Lung (tissue), 13 donors: Measurements from ENCODE around the gene C1S. TPM values are rescaled to one million over a fixed set of nuclear protein-coding genes. Genes with fewer than 3 reads are reported as not detected.

ENCODE experiments used
- ATAC-seq: fragments of 200-7000 bp; cut with Tn5 transposase; one replicate; pipeline ENCODE4 v1.9.1; 2020; ENCODE audit warnings: moderate number of reproducible peaks; ENCODE audit not compliant: insufficient read depth, low FRiP score
- DNase-seq, 3 donors: peaks; one replicate each; pipeline ENCODE4 v3.0.0-alpha.2; 2013 to 2017
- H3K27ac ChIP-seq, 2 donors: one replicate each; pipeline ENCODE4 v1.5.1; 2013; ENCODE audit warnings: mild to moderate bottlenecking in 2 of 2, moderate library complexity in 2 of 2, control low read depth in 1 of 2, inconsistent platforms in 1 of 2, low read depth in 1 of 2, low read length in 1 of 2
- H3K27me3 ChIP-seq, 3 donors: one replicate each; pipeline ENCODE4 v1.5.1; 2013; ENCODE audit warnings: low read length in 2 of 3; ENCODE audit not compliant: control insufficient read depth in 3 of 3, insufficient read depth in 3 of 3
- H3K36me3 ChIP-seq, 4 donors: one replicate each; pipeline ENCODE4 v1.5.1; 2013; ENCODE audit warnings: low read length in 4 of 4, mild to moderate bottlenecking in 1 of 4, moderate library complexity in 1 of 4; ENCODE audit not compliant: control insufficient read depth in 4 of 4, insufficient read depth in 4 of 4
- H3K4me1 ChIP-seq, 5 donors: one replicate each; pipeline ENCODE4 v1.5.1; 2013; ENCODE audit warnings: low read length in 5 of 5, mild to moderate bottlenecking in 2 of 5, moderate library complexity in 1 of 5; ENCODE audit not compliant: control insufficient read depth in 5 of 5, insufficient read depth in 5 of 5
- H3K4me3 ChIP-seq: one replicate; pipeline ENCODE4 v1.5.1; 2013; ENCODE audit warnings: mild to moderate bottlenecking, control low read depth, moderate library complexity
- H3K9ac ChIP-seq, 2 donors: one replicate each; pipeline ENCODE4 v1.5.1; 2013; ENCODE audit warnings: low read length in 2 of 2, control low read depth in 1 of 2; ENCODE audit not compliant: insufficient read depth in 1 of 2
- H3K9me3 ChIP-seq, 4 donors: one replicate each; pipeline ENCODE4 v1.5.1; 2013; ENCODE audit warnings: low read length in 3 of 4, mild to moderate bottlenecking in 1 of 4, moderate library complexity in 1 of 4; ENCODE audit not compliant: control insufficient read depth in 4 of 4, insufficient read depth in 3 of 4
- WGBS, 2 donors: extraction: QIAGEN DNeasy Blood & Tissue Kit; methylation state at CpG; one replicate each; pipeline ENCODE4 v1.1.7; 2013; 5-methylcytosine and 5-hydroxymethylcytosine counted together
- polyA plus RNA-seq, 2 donors: library from polyadenylated mRNA; stranded (reverse); fragments of 200-250 nt; gene quantifications; one replicate each; pipeline ENCODE4 v1.2.1, GENCODE V29; 2013
- small RNA-seq: library from RNA; depleted of rRNA; stranded (forward); fragments of <200 nt; gene quantifications from one replicate; pipeline ENCODE3, GENCODE V24; 2014; ENCODE audit warnings: low replicate concordance
- total RNA-seq, 2 donors: library from RNA; depleted of rRNA in 1 of 2; stranded (reverse); fragments of >200 nt in 1 of 2; gene quantifications; one replicate each; pipeline ENCODE4 v1.2.1, GENCODE V29; 2014 to 2021
- TF ChIP-seq, protein P1 (sequence below): IDR thresholded peaks from 2 replicates; pipeline ENCODE4 v1.5.1; 2012; ENCODE audit warnings: mild to moderate bottlenecking; ENCODE audit errors: control extremely low read depth, extremely low read depth
- donor health status: control.
- donor health status: control.
- donor health status: Bipolar disorder and iron deficiency.
- donor health status: healthy.
- donor health status: DM: yes; HTN: yes; CAD: no.

Gene C1S
- total and polyA plus RNA-seq, 4 donors = 148 to 291 (median 253) TPM

GRCh38 chr12:7120166-7120565 is 59.6 kb downstream of the C1S start:
- TF ChIP-seq, protein P1, sequence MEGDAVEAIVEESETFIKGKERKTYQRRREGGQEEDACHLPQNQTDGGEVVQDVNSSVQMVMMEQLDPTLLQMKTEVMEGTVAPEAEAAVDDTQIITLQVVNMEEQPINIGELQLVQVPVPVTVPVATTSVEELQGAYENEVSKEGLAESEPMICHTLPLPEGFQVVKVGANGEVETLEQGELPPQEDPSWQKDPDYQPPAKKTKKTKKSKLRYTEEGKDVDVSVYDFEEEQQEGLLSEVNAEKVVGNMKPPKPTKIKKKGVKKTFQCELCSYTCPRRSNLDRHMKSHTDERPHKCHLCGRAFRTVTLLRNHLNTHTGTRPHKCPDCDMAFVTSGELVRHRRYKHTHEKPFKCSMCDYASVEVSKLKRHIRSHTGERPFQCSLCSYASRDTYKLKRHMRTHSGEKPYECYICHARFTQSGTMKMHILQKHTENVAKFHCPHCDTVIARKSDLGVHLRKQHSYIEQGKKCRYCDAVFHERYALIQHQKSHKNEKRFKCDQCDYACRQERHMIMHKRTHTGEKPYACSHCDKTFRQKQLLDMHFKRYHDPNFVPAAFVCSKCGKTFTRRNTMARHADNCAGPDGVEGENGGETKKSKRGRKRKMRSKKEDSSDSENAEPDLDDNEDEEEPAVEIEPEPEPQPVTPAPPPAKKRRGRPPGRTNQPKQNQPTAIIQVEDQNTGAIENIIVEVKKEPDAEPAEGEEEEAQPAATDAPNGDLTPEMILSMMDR = no peak
- H3K36me3 ChIP-seq = peaks cover 0 to 2% (median 0%) of the 10 kb centered on the region in 4 donors
- H3K4me3 ChIP-seq = no peak overlapping the region
- no peak overlapping the region for H3K9ac ChIP-seq
- DNase-seq = no peak
- no peaks in the 10 kb centered on the region for H3K27me3 ChIP-seq
- ATAC-seq = no peak
- H3K4me1 ChIP-seq = peaks cover 0 to 13% (median 3%) of the 10 kb centered on the region in 5 donors
- H3K27ac ChIP-seq = no peak overlapping the region
- H3K9me3 ChIP-seq = no peaks in the 10 kb centered on the region
- 92 to 96% methylated on average over 5 of the region's 5 CpGs for WGBS, 2 donors

Small RNA genes lying within 50 kb of the gene (small RNA-seq; reads per million reads assigned to genes)
- gene AC006512.1 (not detected), gene RNU6-485P (not detected)

Other genes starting within 250 kb of the C1S start
- 10 to 100 TPM; 23.4 to 36.0 TPM for gene GPR162, start 238.9 kb upstream of the C1S start, total RNA-seq
- gene GPR162, start 238.9 kb upstream of the C1S start, polyA plus RNA-seq = 10 to 100 TPM; 22.8 to 24.6 TPM
- 10 to 100 TPM; 16.1 to 23.3 TPM for gene P3H3, start 232.3 kb upstream of the C1S start, total RNA-seq
- gene P3H3, start 232.3 kb upstream of the C1S start, polyA plus RNA-seq = 10 to 100 TPM in 1 of 2 donors, 1 to 10 TPM in 1; 9.3 to 12.2 TPM
- gene GNB3, start 219.8 kb upstream of the C1S start, total RNA-seq = 1 to 10 TPM; 1.3 to 3.3 TPM
- gene GNB3, start 219.8 kb upstream of the C1S start, polyA plus RNA-seq = 1 to 10 TPM; 1.2 to 2.0 TPM
- gene CDCA3, start 209.4 kb upstream of the C1S start, total RNA-seq = 1 to 10 TPM; 1.3 to 3.5 TPM
- 1 to 10 TPM; 2.2 to 4.1 TPM for gene CDCA3, start 209.4 kb upstream of the C1S start, polyA plus RNA-seq
- gene USP5, start 208.6 kb upstream of the C1S start, total RNA-seq = 10 to 100 TPM; 35.3 to 92.1 TPM
- 10 to 100 TPM; 24.8 to 38.1 TPM for gene USP5, start 208.6 kb upstream of the C1S start, polyA plus RNA-seq
- 100 to 1,000 TPM; 256 to 507 TPM for gene TPI1, start 193.2 kb upstream of the C1S start, total RNA-seq
- 1,000 to 10,000 TPM in 1 of 2 donors, 100 to 1,000 TPM in 1; 362 to 1,097 TPM for gene TPI1, start 193.2 kb upstream of the C1S start, polyA plus RNA-seq
- 10 to 100 TPM; 25.3 to 37.5 TPM for gene SPSB2, start 187.4 kb upstream of the C1S start, total RNA-seq
- 10 to 100 TPM; 21.0 to 39.8 TPM for gene SPSB2, start 187.4 kb upstream of the C1S start, polyA plus RNA-seq
- 10 to 100 TPM; 48.7 to 61.0 TPM for gene LRRC23, start 155.9 kb upstream of the C1S start, total RNA-seq
- gene LRRC23, start 155.9 kb upstream of the C1S start, polyA plus RNA-seq = 10 to 100 TPM; 29.6 to 35.5 TPM
- 10 to 100 TPM; 14.4 to 41.9 TPM for gene ENO2, start 146.1 kb upstream of the C1S start, total RNA-seq
- gene ENO2, start 146.1 kb upstream of the C1S start, polyA plus RNA-seq = 10 to 100 TPM; 26.8 to 34.8 TPM
- 100 to 1,000 TPM in 1 of 2 donors, 10 to 100 TPM in 1; 72.1 to 113 TPM for gene ATN1, start 132.8 kb upstream of the C1S start, total RNA-seq
- gene ATN1, start 132.8 kb upstream of the C1S start, polyA plus RNA-seq = 10 to 100 TPM; 63.5 to 87.5 TPM
- not detected for gene RNU7-1, start 116.9 kb upstream of the C1S start, total RNA-seq
- not detected for gene RNU7-1, start 116.9 kb upstream of the C1S start, polyA plus RNA-seq
- 100 to 1,000 TPM in 1 of 2 donors, 10 to 100 TPM in 1; 92.9 to 196 TPM for gene C12orf57, start 116.7 kb upstream of the C1S start, total RNA-seq
- 100 to 1,000 TPM; 370 to 437 TPM for gene C12orf57, start 116.7 kb upstream of the C1S start, polyA plus RNA-seq
- 100 to 1,000 TPM in 1 of 2 donors, 10 to 100 TPM in 1; 38.2 to 140 TPM for gene PTPN6, start 109.4 kb upstream of the C1S start, total RNA-seq
- gene PTPN6, start 109.4 kb upstream of the C1S start, polyA plus RNA-seq = 100 to 1,000 TPM; 201 to 222 TPM
- gene PHB2, start 90.1 kb upstream of the C1S start, total RNA-seq = 100 to 1,000 TPM; 103 to 154 TPM
- gene PHB2, start 90.1 kb upstream of the C1S start, polyA plus RNA-seq = 100 to 1,000 TPM; 129 to 149 TPM
- 10 to 100 TPM; 25.2 to 56.3 TPM for gene EMG1, start 89.8 kb upstream of the C1S start, total RNA-seq
- gene EMG1, start 89.8 kb upstream of the C1S start, polyA plus RNA-seq = 10 to 100 TPM; 38.6 to 42.0 TPM
- gene LPCAT3, start 42.2 kb upstream of the C1S start, total RNA-seq = 10 to 100 TPM; 60.0 to 78.6 TPM
- gene LPCAT3, start 42.2 kb upstream of the C1S start, polyA plus RNA-seq = 10 to 100 TPM; 45.4 to 52.4 TPM
- gene C1R, start 31.7 kb downstream of the C1S start, total RNA-seq = 100 to 1,000 TPM; 268 to 525 TPM
- gene C1R, start 31.7 kb downstream of the C1S start, polyA plus RNA-seq = 100 to 1,000 TPM; 416 to 452 TPM
- 100 to 1,000 TPM; 108 to 116 TPM for gene C1RL, start 48.5 kb downstream of the C1S start, total RNA-seq
- gene C1RL, start 48.5 kb downstream of the C1S start, polyA plus RNA-seq = 10 to 100 TPM; 60.5 to 65.4 TPM
- gene RBP5, start 68.2 kb downstream of the C1S start, total RNA-seq = 1 to 10 TPM; 1.9 to 2.7 TPM
- gene RBP5, start 68.2 kb downstream of the C1S start, polyA plus RNA-seq = 1 to 10 TPM; 2.0 to 3.3 TPM
- 10 to 100 TPM; 37.8 to 74.2 TPM for gene CLSTN3, start 69.7 kb downstream of the C1S start, total RNA-seq
- gene CLSTN3, start 69.7 kb downstream of the C1S start, polyA plus RNA-seq = 10 to 100 TPM; 30.8 to 36.3 TPM
- gene PEX5, start 129.0 kb downstream of the C1S start, total RNA-seq = 10 to 100 TPM; 52.1 to 59.8 TPM
- 10 to 100 TPM; 19.8 to 34.8 TPM for gene PEX5, start 129.0 kb downstream of the C1S start, polyA plus RNA-seq
- gene ACSM4, start 243.4 kb downstream of the C1S start, total RNA-seq = not detected
- gene ACSM4, start 243.4 kb downstream of the C1S start, polyA plus RNA-seq = not detected